Mesenchymal stem cell (in vitro differentiated cells and primary cell): ENCODE data around the gene MMD2.

ENCODE experiments used
- DNase-seq: peaks from one replicate; pipeline ENCODE4 v3.0.0-alpha.2; 2013
- H2AFZ ChIP-seq: one replicate; pipeline ENCODE4 v1.6.1; 2013; ENCODE audit warnings: low read depth, mild to moderate bottlenecking, control low read depth, inconsistent platforms, low read length, moderate library complexity
- H2AK5ac ChIP-seq: 2 replicates; pipeline ENCODE4 v1.6.1; 2013; ENCODE audit warnings: low read length, moderate library complexity, mild to moderate bottlenecking, inconsistent platforms; ENCODE audit not compliant: severe bottlenecking
- H2BK120ac ChIP-seq: one replicate; pipeline ENCODE4 v1.6.1; 2013; ENCODE audit warnings: low read depth, mild to moderate bottlenecking, inconsistent platforms, low read length, moderate library complexity
- H2BK12ac ChIP-seq, 2 experiments: one replicate each; pipeline ENCODE4 v1.6.1; 2013; ENCODE audit warnings: inconsistent platforms in 2 of 2, low read length in 2 of 2, mild to moderate bottlenecking in 2 of 2, moderate library complexity in 2 of 2, control low read depth in 1 of 2
- H2BK15ac ChIP-seq: one replicate; pipeline ENCODE4 v1.6.1; 2013; ENCODE audit warnings: mild to moderate bottlenecking, low read depth, inconsistent platforms; ENCODE audit not compliant: poor library complexity, severe bottlenecking
- H2BK5ac ChIP-seq: 2 replicates; pipeline ENCODE4 v1.6.1; 2013; ENCODE audit warnings: low read depth, mild to moderate bottlenecking, low read length, control low read depth, inconsistent platforms; ENCODE audit not compliant: poor library complexity, severe bottlenecking
- H3K14ac ChIP-seq, 2 experiments: one replicate each; pipeline ENCODE4 v1.6.1; 2013; ENCODE audit warnings: inconsistent platforms in 2 of 2, low read length in 2 of 2, control low read depth in 1 of 2, mild to moderate bottlenecking in 1 of 2, moderate library complexity in 1 of 2
- H3K18ac ChIP-seq, 2 experiments: one replicate each; pipeline ENCODE4 v1.6.1; 2013; ENCODE audit warnings: inconsistent platforms in 2 of 2, low read length in 2 of 2, control low read depth in 1 of 2, low read depth in 1 of 2, mild to moderate bottlenecking in 1 of 2
- H3K23ac ChIP-seq, 2 experiments: one replicate each; pipeline ENCODE4 v1.6.1; 2013; ENCODE audit warnings: inconsistent platforms in 2 of 2, low read length in 2 of 2, mild to moderate bottlenecking in 2 of 2, moderate library complexity in 2 of 2, control low read depth in 1 of 2
- H3K27ac ChIP-seq: 2 replicates; pipeline ENCODE4 v1.5.1; 2013; ENCODE audit warnings: mild to moderate bottlenecking, moderate library complexity, low read length, control low read depth, inconsistent platforms; ENCODE audit not compliant: poor library complexity, severe bottlenecking
- H3K27me3 ChIP-seq, 2 experiments: 2 replicates each; pipeline versions ENCODE4 v1.6.1 to v1.7.0; 2013; ENCODE audit warnings: low read length in 2 of 2, mild to moderate bottlenecking in 2 of 2, moderate library complexity in 2 of 2, control low read depth in 1 of 2, inconsistent platforms in 1 of 2; ENCODE audit not compliant: control insufficient read depth in 1 of 2, insufficient read depth in 1 of 2
- H3K36me3 ChIP-seq, 2 experiments: 2 replicates each; pipeline versions ENCODE4 v1.6.1 to v1.7.0; 2013; ENCODE audit warnings: low read length in 2 of 2, control low read depth in 1 of 2, inconsistent platforms in 1 of 2, low read depth in 1 of 2, mild to moderate bottlenecking in 1 of 2; ENCODE audit not compliant: insufficient read depth in 2 of 2, control insufficient read depth in 1 of 2
- H3K4ac ChIP-seq, 2 experiments: one replicate each; pipeline ENCODE4 v1.6.1; 2013; ENCODE audit warnings: inconsistent platforms in 2 of 2, low read length in 2 of 2, mild to moderate bottlenecking in 2 of 2, moderate library complexity in 2 of 2, control low read depth in 1 of 2, low read depth in 1 of 2
- H3K4me1 ChIP-seq: 2 replicates; pipeline ENCODE4 v1.6.1; 2013; ENCODE audit warnings: low read depth, low read length, control low read depth; ENCODE audit not compliant: control insufficient read depth, insufficient read depth
- H3K4me2 ChIP-seq: 2 replicates; pipeline ENCODE4 v1.6.1; 2013; ENCODE audit warnings: low read length, mild to moderate bottlenecking, inconsistent platforms; ENCODE audit not compliant: poor library complexity, severe bottlenecking
- H3K4me3 ChIP-seq, 2 experiments: 2 replicates each; pipeline versions ENCODE4 v1.5.1 to v1.7.0; 2013; ENCODE audit warnings: low read length in 2 of 2, mild to moderate bottlenecking in 2 of 2, control low read depth in 1 of 2, low read depth in 1 of 2; ENCODE audit not compliant: insufficient read depth in 1 of 2
- H3K79me1 ChIP-seq: replicated peaks from 2 replicates; pipeline ENCODE4 v1.6.1; 2013; ENCODE audit warnings: mild to moderate bottlenecking, control low read depth, low read length, inconsistent platforms; ENCODE audit not compliant: poor library complexity, severe bottlenecking
- H3K9ac ChIP-seq: 2 replicates; pipeline ENCODE4 v1.7.0; 2013; ENCODE audit warnings: mild to moderate bottlenecking, low read length, moderate library complexity
- H3K9me3 ChIP-seq: 2 replicates; pipeline ENCODE4 v1.7.0; 2013; ENCODE audit warnings: mild to moderate bottlenecking, low read length; ENCODE audit not compliant: control insufficient read depth
- H4K8ac ChIP-seq: one replicate; pipeline ENCODE4 v1.6.1; 2013; ENCODE audit warnings: inconsistent platforms, mild to moderate bottlenecking, low read length, moderate library complexity
- H4K91ac ChIP-seq: one replicate; pipeline ENCODE4 v1.6.1; 2013; ENCODE audit warnings: mild to moderate bottlenecking, low read length, inconsistent platforms
- WGBS: methylation state at CpG from one replicate; pipeline ENCODE4 v1.1.7; 2013; ENCODE audit warnings: mixed read lengths; 5-methylcytosine and 5-hydroxymethylcytosine counted together

MMD2 gene

DNA sequence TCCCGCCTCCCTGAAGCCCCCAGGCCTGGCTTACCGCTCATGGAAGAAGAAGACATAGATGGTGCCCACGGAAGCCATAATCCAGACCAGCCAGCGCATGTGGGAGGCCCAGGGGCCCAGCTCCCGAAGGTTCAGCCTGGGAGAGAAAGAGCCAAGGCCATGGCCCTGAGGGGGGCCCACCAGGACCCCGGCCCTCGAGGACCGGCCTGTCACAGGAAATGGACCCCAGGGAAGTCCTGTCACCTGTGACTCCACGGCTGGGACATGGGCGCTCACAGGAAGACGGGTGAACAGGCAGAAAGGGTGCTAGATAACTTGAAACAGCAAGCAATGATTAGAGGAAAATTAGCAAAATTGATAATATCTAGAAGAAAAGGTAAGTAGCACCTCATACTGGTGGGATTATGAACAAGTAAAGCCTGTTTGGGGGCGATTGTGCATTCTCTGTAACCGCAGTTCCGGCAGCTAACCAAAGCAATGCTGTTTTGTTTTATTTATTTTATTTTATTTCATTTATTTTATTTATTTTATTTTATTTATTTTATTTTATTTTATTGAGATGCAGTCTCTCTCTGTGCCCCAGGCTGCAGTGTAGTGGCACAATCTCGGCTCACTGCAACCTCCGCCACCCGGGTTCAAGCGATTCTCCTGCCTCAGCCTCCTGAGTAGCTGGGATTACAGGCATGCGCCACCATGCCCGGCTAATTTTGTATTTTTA is 47.7 kb downstream of the MMD2 start:
- Histone ChIP-seq H2AK5ac (no peak overlapping the region), H4K91ac (no peak overlapping the region), H2BK120ac (no peak overlapping the region), H3K9ac (no peak overlapping the region), H3K27me3 (peaks cover 0 to 13% of the 10 kb centered on the region in 2 experiments), H3K18ac (no peak overlapping the region), H4K8ac (no peak overlapping the region), H3K79me1 (no peaks in the 10 kb centered on the region), H3K4me1 (no peaks in the 10 kb centered on the region), H3K9me3 (peaks cover 10% of the 10 kb centered on the region), H3K27ac (no peak overlapping the region), H3K36me3 (no peaks in the 10 kb centered on the region), H3K14ac (no peak overlapping the region), H3K4me3 (no peak overlapping the region), H3K4me2 (no peak overlapping the region), H2BK5ac (no peak overlapping the region), H3K23ac (no peak overlapping the region), H3K4ac (no peak overlapping the region), H2BK15ac (no peak overlapping the region), H2BK12ac (no peak overlapping the region), H2AFZ (no peak overlapping the region)
- DNase-seq = no peak
- 74% methylated on average over 17 of the region's 20 CpGs for WGBS

DNA sequence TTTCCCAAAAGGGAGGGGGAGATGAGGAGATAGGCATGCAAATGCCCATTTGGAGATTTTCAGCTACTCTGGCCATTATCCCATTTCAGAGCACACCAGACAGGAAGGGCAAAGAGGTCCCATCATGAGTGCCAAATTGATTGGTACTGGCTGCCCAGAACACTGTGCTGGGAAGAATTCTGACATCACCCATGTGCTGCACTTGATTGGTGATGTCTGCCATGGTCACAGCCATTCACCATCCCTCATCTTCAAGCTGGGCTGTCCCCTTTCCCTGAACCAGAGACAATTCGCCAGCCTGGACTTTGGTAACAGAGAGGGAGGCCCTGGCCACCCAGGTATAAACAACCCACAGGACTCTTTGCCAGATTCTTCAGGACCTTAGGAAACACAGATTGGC is 52.3 kb downstream of the MMD2 start:
- Histone ChIP-seq H2BK15ac (no peak overlapping the region), H3K18ac (no peak overlapping the region), H2AK5ac (no peak overlapping the region), H4K8ac (no peak overlapping the region), H2AFZ (no peak overlapping the region), H2BK12ac (no peak overlapping the region), H3K4me2 (no peak overlapping the region), H3K27ac (no peak overlapping the region), H3K79me1 (no peaks in the 10 kb centered on the region), H3K4me1 (no peaks in the 10 kb centered on the region), H4K91ac (no peak overlapping the region), H3K27me3 (peaks cover 19 to 39% of the 10 kb centered on the region in 2 experiments), H3K14ac (no peak overlapping the region), H3K23ac (no peak overlapping the region), H2BK5ac (no peak overlapping the region), H3K9ac (no peak overlapping the region), H3K9me3 (peaks cover 10% of the 10 kb centered on the region), H3K36me3 (no peaks in the 10 kb centered on the region), H3K4ac (no peak overlapping the region), H3K4me3 (no peak overlapping the region), H2BK120ac (no peak overlapping the region)
- no peak for DNase-seq
- WGBS = 93% methylated on average over 1 of the region's 1 CpG

DNA sequence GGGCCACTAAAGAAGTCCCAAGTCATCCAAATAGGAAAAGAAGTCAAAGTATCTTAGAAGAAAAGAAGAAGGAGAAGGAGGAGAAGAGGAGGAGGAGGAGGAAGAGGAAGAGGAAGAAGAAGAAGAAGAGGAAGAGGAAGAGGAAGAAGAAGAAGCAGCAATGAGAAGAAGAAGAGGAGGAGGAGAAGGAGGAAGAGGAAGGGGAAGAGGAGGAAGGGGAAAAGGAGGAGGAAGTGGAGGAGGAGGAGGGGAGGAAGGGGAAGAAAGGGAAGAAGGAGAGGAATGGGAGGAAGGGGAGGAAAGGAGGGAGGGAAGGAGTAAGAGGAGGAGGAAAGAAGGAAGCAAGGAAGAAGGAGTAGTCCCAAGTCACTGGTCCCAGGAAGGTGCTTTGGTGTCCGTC is 53.8 kb downstream of the MMD2 start:
- no peak overlapping the region for H4K91ac ChIP-seq
- H3K36me3 ChIP-seq = no peaks in the 10 kb centered on the region
- H2AK5ac ChIP-seq = no peak overlapping the region
- no peak overlapping the region for H2AFZ ChIP-seq
- H3K14ac ChIP-seq = no peak overlapping the region
- H3K4ac ChIP-seq = no peak overlapping the region
- H2BK5ac ChIP-seq = no peak overlapping the region
- 100% methylated on average over 1 of the region's 1 CpG for WGBS
- no peak overlapping the region for H2BK15ac ChIP-seq
- H3K4me3 ChIP-seq = no peak overlapping the region
- no peaks in the 10 kb centered on the region for H3K4me1 ChIP-seq
- DNase-seq = no peak
- H3K27me3 ChIP-seq = peaks cover 19 to 44% of the 10 kb centered on the region in 2 experiments
- no peaks in the 10 kb centered on the region for H3K79me1 ChIP-seq
- no peak overlapping the region for H3K4me2 ChIP-seq
- H3K9ac ChIP-seq = no peak overlapping the region
- H4K8ac ChIP-seq = no peak overlapping the region
- H3K9me3 ChIP-seq = peaks cover 10% of the 10 kb centered on the region
- no peak overlapping the region for H2BK120ac ChIP-seq
- no peak overlapping the region for H3K23ac ChIP-seq
- no peak overlapping the region for H3K27ac ChIP-seq
- H2BK12ac ChIP-seq = no peak overlapping the region
- no peak overlapping the region for H3K18ac ChIP-seq

DNA sequence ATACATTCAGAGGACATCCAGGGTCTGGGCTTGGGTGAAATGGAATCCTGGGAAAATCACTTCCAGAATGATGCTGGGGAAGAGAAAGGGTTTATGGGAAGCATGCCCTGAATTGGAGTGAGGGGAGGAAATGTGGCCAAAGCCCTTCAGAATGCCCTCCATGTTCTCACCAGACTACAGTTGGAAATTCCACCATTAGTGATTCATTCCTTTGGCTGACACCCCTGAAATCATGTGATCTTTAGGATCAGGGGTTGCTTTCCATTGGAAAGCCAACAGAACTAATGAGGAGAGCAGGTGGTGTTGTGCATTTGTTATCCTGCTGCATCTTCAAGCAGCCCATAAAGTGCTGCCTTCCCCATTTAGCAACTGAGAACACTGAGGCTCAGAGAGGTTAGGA is 54.6 kb downstream of the MMD2 start:
- no peak overlapping the region for H4K91ac ChIP-seq
- no peak overlapping the region for H2BK12ac ChIP-seq
- no peaks in the 10 kb centered on the region for H3K79me1 ChIP-seq
- H3K4me2 ChIP-seq = no peak overlapping the region
- H2BK15ac ChIP-seq = no peak overlapping the region
- peaks cover 10% of the 10 kb centered on the region for H3K9me3 ChIP-seq
- DNase-seq = no peak
- H3K4me1 ChIP-seq = no peaks in the 10 kb centered on the region
- no peak overlapping the region for H2AFZ ChIP-seq
- H2BK5ac ChIP-seq = no peak overlapping the region
- no peak overlapping the region for H2BK120ac ChIP-seq
- no peak overlapping the region for H3K23ac ChIP-seq
- H3K27me3 ChIP-seq = peaks cover 19 to 44% of the 10 kb centered on the region in 2 experiments
- H4K8ac ChIP-seq = no peak overlapping the region
- no peak overlapping the region for H3K14ac ChIP-seq
- no peak overlapping the region for H2AK5ac ChIP-seq
- no peak overlapping the region for H3K27ac ChIP-seq
- H3K18ac ChIP-seq = no peak overlapping the region
- H3K4ac ChIP-seq = no peak overlapping the region
- no peaks in the 10 kb centered on the region for H3K36me3 ChIP-seq
- no peak overlapping the region for H3K9ac ChIP-seq
- no peak overlapping the region for H3K4me3 ChIP-seq
